RPMI7951 (cell line): ENCODE data around the gene RTL1. TPM values are rescaled to one million over a fixed set of nuclear protein-coding genes. Genes with fewer than 3 reads are reported as not detected.
A peak's percentile ranks its signal among the peaks of the same experiment; 100 is the strongest.

Source experiments
- DNase-seq: peaks from one replicate; pipeline ENCODE4 v3.0.0-alpha.2; 2012; ENCODE audit warnings: low read depth
- total RNA-seq: library from RNA; depleted of rRNA; stranded (reverse); fragments of >200 nt; shearing (Covaris generic); gene quantifications from 2 replicates; pipeline ENCODE4 v1.2.3, GENCODE V29; 2014; rRNA removed

The RTL1 gene
- total RNA-seq = not detected in 2 replicates

GRCh38 chr14:100903672-100904185 lies at the start of gene RTL1:
RTL1 (minus strand) TSS chr14:100903722; CDS start chr14:100884788, 18,934 bp downstream.
- no peak for DNase-seq

- no peak for DNase-seq
Measured at GRCh38 chr14:100950024-100950423, 46.5 kb upstream of the RTL1 start.

GRCh38 chr14:100944052-100944451 lies 40.5 kb upstream of the RTL1 start:
- peak; percentile 1 for DNase-seq

GRCh38 chr14:100930270-100930669 lies 26.7 kb upstream of the RTL1 start:
- no peak for DNase-seq

- no peak for DNase-seq
Measured at GRCh38 chr14:100915560-100915959, 12.0 kb upstream of the RTL1 start.

GRCh38 chr14:100914597-100915021 lies 11.1 kb upstream of the RTL1 start:
- DNase-seq = no peak

GRCh38 chr14:100911665-100912316 lies 8.3 kb upstream of the RTL1 start:
- no peak for DNase-seq

GRCh38 chr14:100910888-100911664 lies 7.6 kb upstream of the RTL1 start:
- DNase-seq = no peak

- no peak for DNase-seq
Measured at GRCh38 chr14:100909439-100909838, 5.9 kb upstream of the RTL1 start.

- peak; percentile 5 for DNase-seq
Measured at GRCh38 chr14:100907240-100907639, 3.7 kb upstream of the RTL1 start.

GRCh38 chr14:100906420-100906819 lies 2.9 kb upstream of the RTL1 start:
- no peak for DNase-seq

GRCh38 chr14:100905166-100905565 lies 1.6 kb upstream of the RTL1 start:
- DNase-seq = no peak

GRCh38 chr14:100904307-100905087 lies 975 bp upstream of the RTL1 start:
- no peak for DNase-seq

GRCh38 chr14:100903134-100903468 lies 421 bp downstream of the RTL1 start:
- DNase-seq = no peak

- no peak for DNase-seq
Measured at GRCh38 chr14:100902295-100903133, 1.0 kb downstream of the RTL1 start.

- DNase-seq = no peak
Measured at GRCh38 chr14:100901391-100902183, 1.9 kb downstream of the RTL1 start.

- peak; percentile 19 for DNase-seq
Measured at GRCh38 chr14:100900837-100901390, 2.6 kb downstream of the RTL1 start.

- DNase-seq = no peak
Measured at GRCh38 chr14:100899884-100900771, 3.4 kb downstream of the RTL1 start.
